H1 (cell line): ENCODE data around the gene ANAPC2. TPM values are rescaled to one million over a fixed set of nuclear protein-coding genes. Genes with fewer than 3 reads are reported as not detected.

Source experiments
- ASH2L ChIP-seq: fragments of 200-600, 300-600 bp; sonication (generic); IDR thresholded peaks from one replicate; pipeline ENCODE4 v1.7.1; 2017; ENCODE audit warnings: low read length
- CBX5 ChIP-seq: fragments of 300-800, 300-1000 bp; sonication (generic); IDR thresholded peaks from 2 replicates; pipeline ENCODE4 v1.7.1; 2016; ENCODE audit warnings: antibody characterized with exemption, low read length, low read depth
- EP300 ChIP-seq, 2 experiments: IDR thresholded peaks; 1 replicate in 1 of 2; 2 replicates in 1 of 2; pipeline ENCODE4 v1.6.1; 2011 to 2012; ENCODE audit warnings: low read depth in 2 of 2, low read length in 2 of 2, mild to moderate bottlenecking in 2 of 2, borderline replicate concordance in 1 of 2, inconsistent platforms in 1 of 2, moderate library complexity in 1 of 2
- EZH2 ChIP-seq: fragments of 200-600 bp; sonication (generic); IDR thresholded peaks from 2 replicates; pipeline ENCODE4 v1.7.1; 2012; ENCODE audit warnings: low read depth, mild to moderate bottlenecking, moderate library complexity, low read length, inconsistent platforms; ENCODE audit not compliant: severe bottlenecking
- JUN ChIP-seq: IDR thresholded peaks from 2 replicates; pipeline ENCODE4 v1.6.1; 2011; ENCODE audit warnings: low read depth, mild to moderate bottlenecking, improper control_type of control experiment, low read length
- KDM5A ChIP-seq: fragments of 200-600 bp; IDR thresholded peaks from 2 replicates; pipeline ENCODE4 v1.7.1; 2012; ENCODE audit warnings: mild to moderate bottlenecking, low read length, inconsistent platforms, mixed read lengths
- SIN3A ChIP-seq, 2 experiments: IDR thresholded peaks in 1 of 2; conservative IDR thresholded peaks in 1 of 2; 2 replicates each; pipeline ENCODE4 v1.6.1; 2011 to 2012; ENCODE audit warnings: low read length in 2 of 2, improper control_type of control experiment in 1 of 2, low read depth in 1 of 2, mild to moderate bottlenecking in 1 of 2
- TBP ChIP-seq: IDR thresholded peaks from 2 replicates; pipeline ENCODE4 v1.6.1; 2011; ENCODE audit warnings: low read depth, low read length, improper control_type of control experiment
- polyA plus RNA-seq, 7 experiments: library from polyadenylated mRNA; depleted of rRNA in 3 of 7; stranded (reverse) in 5 of 7; unstranded in 2 of 7; fragments of >200 nt in 5 of 7; fragments of 200-250 nt in 2 of 7; gene quantifications; 1 replicate in 5 of 7; 2 replicates in 1 of 7; 4 replicates in 1 of 7; pipeline versions ENCODE4 v1.2.1 to v1.2.3, GENCODE V29; 2011 to 2013; ENCODE audit warnings: missing spikeins in 2 of 7, mixed read lengths in 2 of 7
- total RNA-seq: library from RNA; stranded (reverse); fragmentation: NEBNext Ultra II Directional; extraction: Animal tissue kit (Norgen Biotek cat#: 25700); gene quantifications from 2 replicates; pipeline ENCODE4 v1.2.1, GENCODE V29; 2021
- TF ChIP-seq, protein P1 (sequence below): fragments of 300-600 bp; sonication (generic); IDR thresholded peaks from 2 replicates; pipeline ENCODE4 v1.7.1; 2012; ENCODE audit warnings: low read length, moderate library complexity, mild to moderate bottlenecking, inconsistent platforms; ENCODE audit not compliant: insufficient replicate concordance
- TF ChIP-seq, protein P2 (sequence below): IDR thresholded peaks from 2 replicates; pipeline ENCODE4 v1.6.1; 2012; ENCODE audit warnings: low read length, inconsistent platforms

Gene ANAPC2
- total and polyA plus RNA-seq, 2 of the 8 experiments (the other 6 are each of a cell fraction or from before 2014, with no cell fraction given), result 30.2 to 37.7 TPM

DNA sequence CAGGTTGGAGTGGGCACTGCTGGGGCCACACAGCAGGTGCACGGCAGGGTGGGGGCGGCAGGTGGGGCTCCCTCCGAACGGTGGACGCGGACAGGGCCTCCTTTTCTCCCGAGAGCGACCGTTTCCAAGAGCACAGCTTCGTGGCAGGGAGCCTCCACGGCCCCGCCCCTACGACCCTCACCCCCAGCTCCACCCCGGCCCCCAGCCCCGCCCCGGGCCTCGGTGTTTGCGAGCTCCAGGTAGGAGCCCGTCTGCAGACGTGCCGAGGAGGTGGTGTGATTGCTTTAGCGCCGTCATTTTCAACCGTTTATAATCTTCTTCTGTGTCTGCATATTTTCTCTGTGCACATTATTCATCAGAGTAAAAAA, 40.6 kb downstream of the ANAPC2 start (continued):
- TF ChIP-seq, protein P1, sequence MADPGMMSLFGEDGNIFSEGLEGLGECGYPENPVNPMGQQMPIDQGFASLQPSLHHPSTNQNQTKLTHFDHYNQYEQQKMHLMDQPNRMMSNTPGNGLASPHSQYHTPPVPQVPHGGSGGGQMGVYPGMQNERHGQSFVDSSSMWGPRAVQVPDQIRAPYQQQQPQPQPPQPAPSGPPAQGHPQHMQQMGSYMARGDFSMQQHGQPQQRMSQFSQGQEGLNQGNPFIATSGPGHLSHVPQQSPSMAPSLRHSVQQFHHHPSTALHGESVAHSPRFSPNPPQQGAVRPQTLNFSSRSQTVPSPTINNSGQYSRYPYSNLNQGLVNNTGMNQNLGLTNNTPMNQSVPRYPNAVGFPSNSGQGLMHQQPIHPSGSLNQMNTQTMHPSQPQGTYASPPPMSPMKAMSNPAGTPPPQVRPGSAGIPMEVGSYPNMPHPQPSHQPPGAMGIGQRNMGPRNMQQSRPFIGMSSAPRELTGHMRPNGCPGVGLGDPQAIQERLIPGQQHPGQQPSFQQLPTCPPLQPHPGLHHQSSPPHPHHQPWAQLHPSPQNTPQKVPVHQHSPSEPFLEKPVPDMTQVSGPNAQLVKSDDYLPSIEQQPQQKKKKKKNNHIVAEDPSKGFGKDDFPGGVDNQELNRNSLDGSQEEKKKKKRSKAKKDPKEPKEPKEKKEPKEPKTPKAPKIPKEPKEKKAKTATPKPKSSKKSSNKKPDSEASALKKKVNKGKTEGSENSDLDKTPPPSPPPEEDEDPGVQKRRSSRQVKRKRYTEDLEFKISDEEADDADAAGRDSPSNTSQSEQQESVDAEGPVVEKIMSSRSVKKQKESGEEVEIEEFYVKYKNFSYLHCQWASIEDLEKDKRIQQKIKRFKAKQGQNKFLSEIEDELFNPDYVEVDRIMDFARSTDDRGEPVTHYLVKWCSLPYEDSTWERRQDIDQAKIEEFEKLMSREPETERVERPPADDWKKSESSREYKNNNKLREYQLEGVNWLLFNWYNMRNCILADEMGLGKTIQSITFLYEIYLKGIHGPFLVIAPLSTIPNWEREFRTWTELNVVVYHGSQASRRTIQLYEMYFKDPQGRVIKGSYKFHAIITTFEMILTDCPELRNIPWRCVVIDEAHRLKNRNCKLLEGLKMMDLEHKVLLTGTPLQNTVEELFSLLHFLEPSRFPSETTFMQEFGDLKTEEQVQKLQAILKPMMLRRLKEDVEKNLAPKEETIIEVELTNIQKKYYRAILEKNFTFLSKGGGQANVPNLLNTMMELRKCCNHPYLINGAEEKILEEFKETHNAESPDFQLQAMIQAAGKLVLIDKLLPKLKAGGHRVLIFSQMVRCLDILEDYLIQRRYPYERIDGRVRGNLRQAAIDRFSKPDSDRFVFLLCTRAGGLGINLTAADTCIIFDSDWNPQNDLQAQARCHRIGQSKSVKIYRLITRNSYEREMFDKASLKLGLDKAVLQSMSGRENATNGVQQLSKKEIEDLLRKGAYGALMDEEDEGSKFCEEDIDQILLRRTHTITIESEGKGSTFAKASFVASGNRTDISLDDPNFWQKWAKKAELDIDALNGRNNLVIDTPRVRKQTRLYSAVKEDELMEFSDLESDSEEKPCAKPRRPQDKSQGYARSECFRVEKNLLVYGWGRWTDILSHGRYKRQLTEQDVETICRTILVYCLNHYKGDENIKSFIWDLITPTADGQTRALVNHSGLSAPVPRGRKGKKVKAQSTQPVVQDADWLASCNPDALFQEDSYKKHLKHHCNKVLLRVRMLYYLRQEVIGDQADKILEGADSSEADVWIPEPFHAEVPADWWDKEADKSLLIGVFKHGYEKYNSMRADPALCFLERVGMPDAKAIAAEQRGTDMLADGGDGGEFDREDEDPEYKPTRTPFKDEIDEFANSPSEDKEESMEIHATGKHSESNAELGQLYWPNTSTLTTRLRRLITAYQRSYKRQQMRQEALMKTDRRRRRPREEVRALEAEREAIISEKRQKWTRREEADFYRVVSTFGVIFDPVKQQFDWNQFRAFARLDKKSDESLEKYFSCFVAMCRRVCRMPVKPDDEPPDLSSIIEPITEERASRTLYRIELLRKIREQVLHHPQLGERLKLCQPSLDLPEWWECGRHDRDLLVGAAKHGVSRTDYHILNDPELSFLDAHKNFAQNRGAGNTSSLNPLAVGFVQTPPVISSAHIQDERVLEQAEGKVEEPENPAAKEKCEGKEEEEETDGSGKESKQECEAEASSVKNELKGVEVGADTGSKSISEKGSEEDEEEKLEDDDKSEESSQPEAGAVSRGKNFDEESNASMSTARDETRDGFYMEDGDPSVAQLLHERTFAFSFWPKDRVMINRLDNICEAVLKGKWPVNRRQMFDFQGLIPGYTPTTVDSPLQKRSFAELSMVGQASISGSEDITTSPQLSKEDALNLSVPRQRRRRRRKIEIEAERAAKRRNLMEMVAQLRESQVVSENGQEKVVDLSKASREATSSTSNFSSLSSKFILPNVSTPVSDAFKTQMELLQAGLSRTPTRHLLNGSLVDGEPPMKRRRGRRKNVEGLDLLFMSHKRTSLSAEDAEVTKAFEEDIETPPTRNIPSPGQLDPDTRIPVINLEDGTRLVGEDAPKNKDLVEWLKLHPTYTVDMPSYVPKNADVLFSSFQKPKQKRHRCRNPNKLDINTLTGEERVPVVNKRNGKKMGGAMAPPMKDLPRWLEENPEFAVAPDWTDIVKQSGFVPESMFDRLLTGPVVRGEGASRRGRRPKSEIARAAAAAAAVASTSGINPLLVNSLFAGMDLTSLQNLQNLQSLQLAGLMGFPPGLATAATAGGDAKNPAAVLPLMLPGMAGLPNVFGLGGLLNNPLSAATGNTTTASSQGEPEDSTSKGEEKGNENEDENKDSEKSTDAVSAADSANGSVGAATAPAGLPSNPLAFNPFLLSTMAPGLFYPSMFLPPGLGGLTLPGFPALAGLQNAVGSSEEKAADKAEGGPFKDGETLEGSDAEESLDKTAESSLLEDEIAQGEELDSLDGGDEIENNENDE, result no peak
- TF ChIP-seq SIN3A (conservative IDR thresholded peaks at IDR 0.05 in 1 of 2, IDR thresholded peaks at IDR 0.05 in 1 of 2; ENCODE audit: low read depth in 1 of 2, low read length in 2 of 2), result no peak
- no peak for TF ChIP-seq JUN
- TF ChIP-seq ASH2L, result no peak
- TF ChIP-seq CBX5, result no peak
- TF ChIP-seq, protein P2, sequence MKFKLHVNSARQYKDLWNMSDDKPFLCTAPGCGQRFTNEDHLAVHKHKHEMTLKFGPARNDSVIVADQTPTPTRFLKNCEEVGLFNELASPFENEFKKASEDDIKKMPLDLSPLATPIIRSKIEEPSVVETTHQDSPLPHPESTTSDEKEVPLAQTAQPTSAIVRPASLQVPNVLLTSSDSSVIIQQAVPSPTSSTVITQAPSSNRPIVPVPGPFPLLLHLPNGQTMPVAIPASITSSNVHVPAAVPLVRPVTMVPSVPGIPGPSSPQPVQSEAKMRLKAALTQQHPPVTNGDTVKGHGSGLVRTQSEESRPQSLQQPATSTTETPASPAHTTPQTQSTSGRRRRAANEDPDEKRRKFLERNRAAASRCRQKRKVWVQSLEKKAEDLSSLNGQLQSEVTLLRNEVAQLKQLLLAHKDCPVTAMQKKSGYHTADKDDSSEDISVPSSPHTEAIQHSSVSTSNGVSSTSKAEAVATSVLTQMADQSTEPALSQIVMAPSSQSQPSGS, result no peak
- TF ChIP-seq EP300 (IDR thresholded peaks at IDR 0.05; ENCODE audit: borderline replicate concordance in 1 of 2, low read depth in 2 of 2, low read length in 2 of 2), result no peak
- no peak for TF ChIP-seq EZH2
- TF ChIP-seq KDM5A, result no peak
- no peak for TF ChIP-seq TBP
